ENCODE data around the gene NEDD9.

DNA sequence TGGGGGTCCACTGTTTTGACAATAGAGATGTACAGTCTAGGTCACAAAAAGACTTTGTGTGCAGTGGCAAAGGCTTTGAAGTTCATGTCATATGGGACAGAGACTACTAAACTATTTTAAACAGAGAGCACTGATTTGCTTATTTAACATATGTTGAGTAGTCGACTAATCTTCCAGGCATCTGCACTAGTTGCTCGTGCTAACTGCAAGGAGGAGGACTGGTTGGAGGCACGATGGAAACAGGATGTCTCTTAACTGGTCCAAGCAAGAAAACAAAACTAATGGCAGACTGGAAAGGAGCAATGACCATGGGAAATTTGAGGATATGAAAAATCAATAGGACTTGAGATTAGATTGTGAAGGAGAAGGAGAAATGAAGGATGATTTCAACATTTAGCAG, 92.4 kb downstream of the NEDD9 start:
- TF ChIP-seq, protein P1, sequence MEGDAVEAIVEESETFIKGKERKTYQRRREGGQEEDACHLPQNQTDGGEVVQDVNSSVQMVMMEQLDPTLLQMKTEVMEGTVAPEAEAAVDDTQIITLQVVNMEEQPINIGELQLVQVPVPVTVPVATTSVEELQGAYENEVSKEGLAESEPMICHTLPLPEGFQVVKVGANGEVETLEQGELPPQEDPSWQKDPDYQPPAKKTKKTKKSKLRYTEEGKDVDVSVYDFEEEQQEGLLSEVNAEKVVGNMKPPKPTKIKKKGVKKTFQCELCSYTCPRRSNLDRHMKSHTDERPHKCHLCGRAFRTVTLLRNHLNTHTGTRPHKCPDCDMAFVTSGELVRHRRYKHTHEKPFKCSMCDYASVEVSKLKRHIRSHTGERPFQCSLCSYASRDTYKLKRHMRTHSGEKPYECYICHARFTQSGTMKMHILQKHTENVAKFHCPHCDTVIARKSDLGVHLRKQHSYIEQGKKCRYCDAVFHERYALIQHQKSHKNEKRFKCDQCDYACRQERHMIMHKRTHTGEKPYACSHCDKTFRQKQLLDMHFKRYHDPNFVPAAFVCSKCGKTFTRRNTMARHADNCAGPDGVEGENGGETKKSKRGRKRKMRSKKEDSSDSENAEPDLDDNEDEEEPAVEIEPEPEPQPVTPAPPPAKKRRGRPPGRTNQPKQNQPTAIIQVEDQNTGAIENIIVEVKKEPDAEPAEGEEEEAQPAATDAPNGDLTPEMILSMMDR (IDR thresholded peaks at IDR 0.05 in 2 of 3, conservative IDR thresholded peaks at IDR 0.05 in 1 of 3; ENCODE audit: borderline replicate concordance in 1 of 3, insufficient read depth in 1 of 3, low read depth in 2 of 3, low read length in 2 of 3) = no peak
- no peak for TF ChIP-seq YY1 (IDR thresholded peaks at IDR 0.05; ENCODE audit: extremely low read depth, insufficient replicate concordance, low read depth, low read length)

Data from HCT116 (cell line).